ENCODE results near the gene AFF3. TPM values are rescaled to one million over a fixed set of nuclear protein-coding genes. Genes with fewer than 3 reads are reported as not detected.
A peak's percentile ranks its signal among the peaks of the same experiment; 100 is the strongest.

The AFF3 gene
- total and polyA plus RNA-seq, 4 donors: 4.2 to 90.9 (median 14.6) TPM

DNA sequence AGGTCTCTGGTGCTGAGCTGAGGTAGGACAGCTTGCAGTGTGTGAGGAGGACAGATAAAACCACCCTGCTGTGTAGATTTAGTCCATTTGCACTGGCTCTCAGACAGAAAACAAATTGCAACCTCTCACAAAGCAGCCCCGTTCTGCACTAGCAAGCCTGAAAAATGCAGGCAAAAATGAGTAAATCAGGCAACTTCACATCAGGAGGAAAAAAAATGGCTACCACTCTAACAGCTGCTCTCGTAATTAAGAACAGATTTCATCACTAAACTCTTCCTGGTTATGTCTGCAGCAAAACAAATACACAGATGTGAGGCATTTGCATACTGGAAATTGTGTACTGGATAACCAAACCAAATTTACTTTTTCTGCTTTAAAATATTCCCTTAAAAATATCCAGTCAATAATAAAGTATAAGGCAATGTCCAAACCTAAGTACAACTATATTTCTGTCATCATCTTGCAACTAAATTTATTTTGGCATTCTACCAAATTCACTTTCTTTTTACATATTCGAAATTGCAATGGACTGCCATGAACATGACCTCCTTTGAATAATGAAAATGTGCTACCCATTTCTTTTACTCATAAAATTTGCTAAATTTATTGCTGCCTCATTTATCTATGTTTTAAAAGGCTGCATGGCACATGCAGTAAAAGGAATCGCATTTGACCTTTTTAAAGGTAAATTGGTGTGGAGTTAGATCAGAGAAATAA lies 157.4 kb downstream of the AFF3 start:
- Histone ChIP-seq H3K27ac (ENCODE audit: low read depth in 1 of 2, low read length in 1 of 2) (no peak overlapping the region), H3K9me3 (ENCODE audit: control insufficient read depth in 4 of 4, insufficient read depth in 3 of 4, low read length in 3 of 4) (no peaks in the 10 kb centered on the region), H3K4me3 (no peak overlapping the region), H3K4me1 (ENCODE audit: control insufficient read depth in 5 of 5, insufficient read depth in 5 of 5, low read length in 5 of 5) (peaks cover 2 to 39% (median 14%) of the 10 kb centered on the region in 5 donors), H3K36me3 (ENCODE audit: control insufficient read depth in 4 of 4, insufficient read depth in 4 of 4, low read length in 4 of 4) (peaks cover 0 to 1% (median 0%) of the 10 kb centered on the region in 4 donors), H3K9ac (ENCODE audit: insufficient read depth in 1 of 2, low read length in 2 of 2) (no peak overlapping the region), H3K27me3 (ENCODE audit: control insufficient read depth in 3 of 3, insufficient read depth in 3 of 3, low read length in 2 of 3) (no peaks in the 10 kb centered on the region)
- no peak for ATAC-seq (ENCODE audit: insufficient read depth, low FRiP score)
- TF ChIP-seq, protein P1, sequence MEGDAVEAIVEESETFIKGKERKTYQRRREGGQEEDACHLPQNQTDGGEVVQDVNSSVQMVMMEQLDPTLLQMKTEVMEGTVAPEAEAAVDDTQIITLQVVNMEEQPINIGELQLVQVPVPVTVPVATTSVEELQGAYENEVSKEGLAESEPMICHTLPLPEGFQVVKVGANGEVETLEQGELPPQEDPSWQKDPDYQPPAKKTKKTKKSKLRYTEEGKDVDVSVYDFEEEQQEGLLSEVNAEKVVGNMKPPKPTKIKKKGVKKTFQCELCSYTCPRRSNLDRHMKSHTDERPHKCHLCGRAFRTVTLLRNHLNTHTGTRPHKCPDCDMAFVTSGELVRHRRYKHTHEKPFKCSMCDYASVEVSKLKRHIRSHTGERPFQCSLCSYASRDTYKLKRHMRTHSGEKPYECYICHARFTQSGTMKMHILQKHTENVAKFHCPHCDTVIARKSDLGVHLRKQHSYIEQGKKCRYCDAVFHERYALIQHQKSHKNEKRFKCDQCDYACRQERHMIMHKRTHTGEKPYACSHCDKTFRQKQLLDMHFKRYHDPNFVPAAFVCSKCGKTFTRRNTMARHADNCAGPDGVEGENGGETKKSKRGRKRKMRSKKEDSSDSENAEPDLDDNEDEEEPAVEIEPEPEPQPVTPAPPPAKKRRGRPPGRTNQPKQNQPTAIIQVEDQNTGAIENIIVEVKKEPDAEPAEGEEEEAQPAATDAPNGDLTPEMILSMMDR (IDR thresholded peaks at IDR 0.05; ENCODE audit: control extremely low read depth, extremely low read depth): no peak
- peak; percentile 60 to 92 (median 91) for DNase-seq
- WGBS, 2 donors: 62 to 68% methylated on average over 4 of the region's 4 CpGs

DNA sequence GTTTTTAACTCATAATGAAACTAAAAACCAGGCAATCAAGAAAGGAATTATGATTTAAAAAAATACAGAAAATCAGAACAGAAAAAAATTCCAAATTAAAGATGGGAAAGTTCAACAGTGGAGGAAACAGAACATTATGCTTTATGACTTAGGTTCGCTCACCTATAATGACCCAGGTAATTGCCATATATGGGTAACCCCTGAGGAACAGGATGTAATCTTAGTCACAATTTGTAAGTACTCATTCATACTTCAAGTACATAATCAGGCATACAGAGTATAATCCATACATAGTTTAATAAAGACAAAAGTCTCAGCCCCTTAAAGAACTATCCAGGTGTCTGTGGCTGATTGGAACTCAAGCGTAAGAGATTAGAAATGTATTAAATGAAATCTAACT lies 159.6 kb downstream of the AFF3 start:
- DNase-seq: no peak
- no peak overlapping the region for H3K4me3 ChIP-seq
- H3K36me3 ChIP-seq (ENCODE audit: control insufficient read depth in 4 of 4, insufficient read depth in 4 of 4, low read length in 4 of 4): peaks cover 0 to 6% (median 3%) of the 10 kb centered on the region in 4 donors
- H3K27ac ChIP-seq (ENCODE audit: low read depth in 1 of 2, low read length in 1 of 2): no peak overlapping the region
- TF ChIP-seq, protein P1 (IDR thresholded peaks at IDR 0.05; ENCODE audit: control extremely low read depth, extremely low read depth): no peak
- ATAC-seq (ENCODE audit: insufficient read depth, low FRiP score): no peak
- peaks cover 0 to 26% (median 3%) of the 10 kb centered on the region in 5 donors for H3K4me1 ChIP-seq (ENCODE audit: control insufficient read depth in 5 of 5, insufficient read depth in 5 of 5, low read length in 5 of 5)
- H3K9ac ChIP-seq (ENCODE audit: insufficient read depth in 1 of 2, low read length in 2 of 2): no peak overlapping the region
- WGBS, 2 donors: 97% methylated on average over 2 of the region's 2 CpGs
- no peaks in the 10 kb centered on the region for H3K27me3 ChIP-seq (ENCODE audit: control insufficient read depth in 3 of 3, insufficient read depth in 3 of 3, low read length in 2 of 3)
- no peaks in the 10 kb centered on the region for H3K9me3 ChIP-seq (ENCODE audit: control insufficient read depth in 4 of 4, insufficient read depth in 3 of 4, low read length in 3 of 4)

DNA sequence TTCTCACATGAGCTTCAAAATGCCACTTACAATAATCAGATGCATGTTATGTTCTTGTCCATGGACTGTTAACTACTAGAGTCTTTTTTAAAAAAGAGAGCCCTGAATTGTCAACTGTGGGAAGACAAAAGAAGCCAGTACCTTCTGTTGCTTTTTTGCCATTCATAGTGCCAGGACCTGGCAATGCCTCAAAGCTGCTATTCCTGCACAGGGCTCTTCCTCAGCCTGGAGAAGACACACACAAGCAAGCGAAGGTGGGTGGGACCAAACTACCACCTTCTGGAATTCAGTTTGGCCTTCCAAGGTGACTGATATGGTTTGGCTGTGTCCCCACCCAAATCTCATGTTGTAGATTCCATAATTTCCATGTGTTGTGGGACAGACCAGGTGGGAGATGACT lies 160.6 kb downstream of the AFF3 start:
- peaks cover 0 to 26% (median 3%) of the 10 kb centered on the region in 5 donors for H3K4me1 ChIP-seq (ENCODE audit: control insufficient read depth in 5 of 5, insufficient read depth in 5 of 5, low read length in 5 of 5)
- TF ChIP-seq, protein P1 (IDR thresholded peaks at IDR 0.05; ENCODE audit: control extremely low read depth, extremely low read depth): no peak
- no peak overlapping the region for H3K4me3 ChIP-seq
- DNase-seq (no peak), ATAC-seq (ENCODE audit: insufficient read depth, low FRiP score) (no peak)
- H3K9me3 ChIP-seq (ENCODE audit: control insufficient read depth in 4 of 4, insufficient read depth in 3 of 4, low read length in 3 of 4): no peaks in the 10 kb centered on the region
- H3K27ac ChIP-seq (ENCODE audit: low read depth in 1 of 2, low read length in 1 of 2): no peak overlapping the region
- no peak overlapping the region for H3K9ac ChIP-seq (ENCODE audit: insufficient read depth in 1 of 2, low read length in 2 of 2)
- peaks cover 0 to 9% (median 3%) of the 10 kb centered on the region in 4 donors for H3K36me3 ChIP-seq (ENCODE audit: control insufficient read depth in 4 of 4, insufficient read depth in 4 of 4, low read length in 4 of 4)
- no peaks in the 10 kb centered on the region for H3K27me3 ChIP-seq (ENCODE audit: control insufficient read depth in 3 of 3, insufficient read depth in 3 of 3, low read length in 2 of 3)
- 92 to 96% methylated on average over 1 of the region's 1 CpG for WGBS, 2 donors

Measured in lung (tissue), 12 donors.